Transverse colon (tissue), 4 donors: ENCODE results near the gene CARHSP1. TPM values are rescaled to one million over a fixed set of nuclear protein-coding genes. Genes with fewer than 3 reads are reported as not detected.
A peak's percentile ranks its signal among the peaks of the same experiment; 100 is the strongest.
"Not testable (repeated sequence)": the region's sequence is repeated elsewhere in the genome, so short reads cannot be mapped to it uniquely, and the experiment has no call there.

Experiments
- DNase-seq: peaks from one replicate; pipeline ENCODE4 v3.0.0-alpha.2; 2019
- H3K27ac ChIP-seq, 4 donors: fragments of 200-600 bp; sonication (generic); 2 replicates each; pipeline ENCODE4 v1.5.1; 2016 to 2018; ENCODE audit warnings: inconsistent platforms in 4 of 4
- H3K27me3 ChIP-seq: fragments of 200-600 bp; sonication (generic); 2 replicates; pipeline ENCODE4 v1.5.1; 2017; ENCODE audit warnings: inconsistent platforms
- H3K36me3 ChIP-seq, 4 donors: fragments of 200-600 bp; sonication (generic); 2 replicates each; pipeline ENCODE4 v1.5.1; 2017 to 2019; ENCODE audit warnings: inconsistent platforms in 4 of 4
- H3K4me1 ChIP-seq, 4 donors: fragments of 200-600 bp; sonication (generic); 2 replicates each; pipeline ENCODE4 v1.5.1; 2017 to 2020; ENCODE audit warnings: inconsistent platforms in 4 of 4
- H3K4me3 ChIP-seq, 4 donors: fragments of 200-600 bp; sonication (generic); 1 replicate in 1 of 4; 2 replicates in 3 of 4; pipeline versions ENCODE4 v1.5.1 to v1.6.1; 2017 to 2019; ENCODE audit warnings: inconsistent platforms in 4 of 4
- H3K9me3 ChIP-seq, 2 donors: fragments of 200-600 bp; sonication (generic); 2 replicates each; pipeline ENCODE4 v1.5.1; 2017 to 2019; ENCODE audit warnings: inconsistent platforms in 2 of 2
- CTCF ChIP-seq, 5 experiments: fragments of 200-600 bp in 3 of 5; fragments of 450-650 bp in 2 of 5; sonication (generic) in 3 of 5; IDR thresholded peaks; 1 replicate in 2 of 5; 2 replicates in 3 of 5; pipeline ENCODE4 v1.5.1; 2016 to 2017; ENCODE audit warnings: antibody characterized with exemption in 5 of 5, inconsistent platforms in 3 of 5, mild to moderate bottlenecking in 2 of 5, moderate library complexity in 1 of 5
- EP300 ChIP-seq: sonication (generic); formaldehyde crosslinking; IDR thresholded peaks from one replicate; pipeline ENCODE4 v1.6.1; 2017; ENCODE audit warnings: antibody characterized with exemption, low read depth
- POLR2A ChIP-seq: fragments of 450-650 bp; IDR thresholded peaks from one replicate; pipeline ENCODE4 v1.6.1; 2016; ENCODE audit warnings: antibody characterized with exemption, mild to moderate bottlenecking, moderate library complexity
- POLR2AphosphoS5 ChIP-seq, 3 donors: sonication (generic); formaldehyde crosslinking; IDR thresholded peaks; one replicate each; pipeline ENCODE4 v1.6.1; 2016; ENCODE audit warnings: antibody characterized with exemption in 3 of 3
- WGBS, 2 donors: methylation state at CpG; one replicate each; pipeline ENCODE4 v1.1.5; 2018; ENCODE audit warnings: low coverage in 1 of 2; 5-methylcytosine and 5-hydroxymethylcytosine counted together
- in situ Hi-C, 4 donors: fragments of 200-750 bp; cut with MboI; loops; one replicate each; pipeline versions ENCODE4 v1.15.0 to v1.15.1; 2017; ENCODE audit warnings: low sequenced_read_pairs in 3 of 4, low pct_ligation_motif_present in 1 of 4, low pct_unique_long_range_greater_than_20kb in 1 of 4
- intact Hi-C: fragments of 100-400 bp; cut with DNase I; formaldehyde crosslinking; loops from one replicate; pipeline ENCODE4 v1.15.1; 2023; ENCODE audit warnings: low total_unique reads
- total RNA-seq, 4 donors: library from RNA; depleted of rRNA; stranded (reverse); fragments of >200 nt; gene quantifications; one replicate each; pipeline ENCODE4 v1.1.0, GENCODE V29; 2016

Gene CARHSP1
- 10 to 100 TPM; 11.6 to 61.7 (median 39.6) TPM for total RNA-seq

GRCh38 chr16:8868416-8869211 is at the start of gene CARHSP1:
Gene CARHSP1, minus strand, starts transcription at chr16:8869006. Its CDS starts 9,678 bp downstream, at chr16:8859328.
- Histone ChIP-seq H3K4me1 (peaks cover 34 to 62% (median 45%) of the 10 kb centered on the region in 4 donors), H3K27ac (peak within 1 kb of the TSS; percentile 92 to 96 (median 94)), H3K27me3 (no peaks in the 10 kb centered on the region), H3K9me3 (no peaks in the 10 kb centered on the region), H3K4me3 (peak within 1 kb of the TSS; percentile 54 to 85 (median 58)), H3K36me3 (no peaks in the 10 kb centered on the region)
- intact Hi-C loops, result no loop called here
- TF ChIP-seq EP300 (no peak), POLR2A (peak; percentile 87), POLR2AphosphoS5 (IDR thresholded peaks at IDR 0.05) (peak; percentile 67 to 82 (median 77)), CTCF (IDR thresholded peaks at IDR 0.05) (no peak)
- DNase-seq, result peak; percentile 90
- 3% methylated on average over 11 of the region's 83 CpGs; no CpG with 5 or more reads in 1 of the 2 donors for WGBS, 2 donors
- in situ Hi-C loops, result no loop called here

- WGBS, 2 donors, result 85 to 92% methylated on average over 4 to 10 of the region's 10 CpGs
- H3K27me3 ChIP-seq, intact Hi-C loops, H3K27ac ChIP-seq, DNase-seq, H3K4me3 ChIP-seq, in situ Hi-C loops, H3K9me3 ChIP-seq: not testable (repeated sequence)
- H3K36me3 ChIP-seq, result peaks cover 0 to 53% (median 25%) of the 10 kb centered on the region in 4 donors
- H3K4me1 ChIP-seq, result peaks cover 4 to 16% (median 9%) of the 10 kb centered on the region in 4 donors
Measured at GRCh38 chr16:8917336-8917735, 48.5 kb upstream of the CARHSP1 start.

GRCh38 chr16:8916541-8917225 is 47.9 kb upstream of the CARHSP1 start:
- TF ChIP-seq POLR2A (no peak), CTCF (IDR thresholded peaks at IDR 0.05) (no peak), EP300 (no peak), POLR2AphosphoS5 (IDR thresholded peaks at IDR 0.05) (no peak)
- in situ Hi-C loops, result no loop called here
- DNase-seq, result no peak
- 79 to 81% methylated on average over 3 to 5 of the region's 5 CpGs for WGBS, 2 donors
- intact Hi-C loops, result no loop called here
- Histone ChIP-seq H3K4me3 (no peak overlapping the region), H3K27ac (no peak overlapping the region), H3K27me3 (no peaks in the 10 kb centered on the region), H3K36me3 (peaks cover 0 to 50% (median 22%) of the 10 kb centered on the region in 4 donors), H3K4me1 (peaks cover 4 to 22% (median 14%) of the 10 kb centered on the region in 4 donors), H3K9me3 (no peaks in the 10 kb centered on the region)

- intact Hi-C loops (no loop called here), in situ Hi-C loops (no loop called here)
- Histone ChIP-seq H3K27me3 (no peaks in the 10 kb centered on the region), H3K27ac (no peak overlapping the region), H3K9me3 (no peaks in the 10 kb centered on the region), H3K4me3 (no peak overlapping the region), H3K4me1 (peaks cover 4 to 30% (median 23%) of the 10 kb centered on the region in 4 donors), H3K36me3 (peaks cover 0 to 49% (median 23%) of the 10 kb centered on the region in 4 donors)
- no peak for DNase-seq
- WGBS, 2 donors, result 80 to 94% methylated on average over 6 to 7 of the region's 7 CpGs
- TF ChIP-seq POLR2A, result no peak
- TF ChIP-seq EP300, result no peak
- TF ChIP-seq POLR2AphosphoS5 (IDR thresholded peaks at IDR 0.05), result no peak
- TF ChIP-seq CTCF (IDR thresholded peaks at IDR 0.05), result no peak
Measured at GRCh38 chr16:8915722-8916301, 47.0 kb upstream of the CARHSP1 start.
